ENCODE measurements around the gene LY9.

- TF ChIP-seq, protein P1, sequence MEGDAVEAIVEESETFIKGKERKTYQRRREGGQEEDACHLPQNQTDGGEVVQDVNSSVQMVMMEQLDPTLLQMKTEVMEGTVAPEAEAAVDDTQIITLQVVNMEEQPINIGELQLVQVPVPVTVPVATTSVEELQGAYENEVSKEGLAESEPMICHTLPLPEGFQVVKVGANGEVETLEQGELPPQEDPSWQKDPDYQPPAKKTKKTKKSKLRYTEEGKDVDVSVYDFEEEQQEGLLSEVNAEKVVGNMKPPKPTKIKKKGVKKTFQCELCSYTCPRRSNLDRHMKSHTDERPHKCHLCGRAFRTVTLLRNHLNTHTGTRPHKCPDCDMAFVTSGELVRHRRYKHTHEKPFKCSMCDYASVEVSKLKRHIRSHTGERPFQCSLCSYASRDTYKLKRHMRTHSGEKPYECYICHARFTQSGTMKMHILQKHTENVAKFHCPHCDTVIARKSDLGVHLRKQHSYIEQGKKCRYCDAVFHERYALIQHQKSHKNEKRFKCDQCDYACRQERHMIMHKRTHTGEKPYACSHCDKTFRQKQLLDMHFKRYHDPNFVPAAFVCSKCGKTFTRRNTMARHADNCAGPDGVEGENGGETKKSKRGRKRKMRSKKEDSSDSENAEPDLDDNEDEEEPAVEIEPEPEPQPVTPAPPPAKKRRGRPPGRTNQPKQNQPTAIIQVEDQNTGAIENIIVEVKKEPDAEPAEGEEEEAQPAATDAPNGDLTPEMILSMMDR (conservative IDR thresholded peaks at IDR 0.05; ENCODE audit: low read depth, low read length), result no peak
- no peak for TF ChIP-seq EZH2 (IDR thresholded peaks at IDR 0.05; ENCODE audit: borderline replicate concordance, low read depth, low read length, poor library complexity, severe bottlenecking)
Measured at GRCh38 chr1:160814856-160815255, 18.9 kb downstream of the LY9 start.
